ENCODE data around the gene NR6A1. TPM values are rescaled to one million over a fixed set of nuclear protein-coding genes. Genes with fewer than 3 reads are reported as not detected.

NR6A1 gene
- total and polyA plus RNA-seq, 2 of the 13 experiments (the other 11 are each of a cell fraction or from before 2014, with no cell fraction given): 28.1 to 31.5 TPM

DNA sequence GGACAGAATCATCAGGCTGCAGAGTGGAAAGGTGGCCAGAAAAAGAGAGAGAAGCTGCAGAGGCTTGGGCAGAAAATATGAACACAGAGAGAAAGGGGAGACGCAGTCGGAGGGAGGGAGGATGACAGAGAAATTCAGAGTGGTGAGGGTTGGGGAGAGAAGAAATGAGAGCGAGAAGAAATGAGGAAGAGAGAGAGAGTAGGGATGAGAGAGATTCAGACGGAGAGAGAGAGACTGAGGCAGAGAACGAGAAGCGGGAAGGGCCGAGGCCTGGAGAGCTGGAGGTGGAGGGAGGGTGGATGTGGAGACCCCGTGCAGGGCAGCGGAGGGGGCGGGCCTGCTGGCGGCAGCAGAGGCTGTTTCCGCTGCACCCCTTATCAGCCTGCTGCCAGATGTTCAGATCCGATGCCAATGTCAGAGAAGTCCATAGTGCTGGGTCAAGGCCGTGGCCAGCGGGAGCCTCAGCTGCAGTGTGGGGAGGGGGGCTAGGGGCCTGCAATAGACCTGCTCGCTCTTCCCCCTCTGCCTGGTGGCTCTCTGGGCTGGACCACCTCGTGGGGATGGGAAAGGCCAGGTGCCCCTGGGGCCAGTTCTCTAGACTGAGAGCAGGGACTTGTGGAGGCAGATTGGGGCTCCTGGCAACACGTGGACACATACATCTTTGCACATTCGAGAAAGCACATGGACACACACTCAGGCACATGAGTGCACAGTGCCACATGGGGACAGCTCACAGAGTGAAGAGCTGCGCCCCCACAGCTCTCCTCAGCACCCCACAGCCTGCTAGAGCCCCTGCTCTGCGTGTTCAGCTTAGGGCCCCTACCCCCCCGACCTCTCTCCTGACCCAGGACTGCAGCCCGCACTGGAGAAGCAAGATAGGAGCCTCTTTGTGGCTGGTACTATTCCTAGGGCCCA lies 259.0 kb downstream of the NR6A1 start (continued):
- TF ChIP-seq, protein P1, sequence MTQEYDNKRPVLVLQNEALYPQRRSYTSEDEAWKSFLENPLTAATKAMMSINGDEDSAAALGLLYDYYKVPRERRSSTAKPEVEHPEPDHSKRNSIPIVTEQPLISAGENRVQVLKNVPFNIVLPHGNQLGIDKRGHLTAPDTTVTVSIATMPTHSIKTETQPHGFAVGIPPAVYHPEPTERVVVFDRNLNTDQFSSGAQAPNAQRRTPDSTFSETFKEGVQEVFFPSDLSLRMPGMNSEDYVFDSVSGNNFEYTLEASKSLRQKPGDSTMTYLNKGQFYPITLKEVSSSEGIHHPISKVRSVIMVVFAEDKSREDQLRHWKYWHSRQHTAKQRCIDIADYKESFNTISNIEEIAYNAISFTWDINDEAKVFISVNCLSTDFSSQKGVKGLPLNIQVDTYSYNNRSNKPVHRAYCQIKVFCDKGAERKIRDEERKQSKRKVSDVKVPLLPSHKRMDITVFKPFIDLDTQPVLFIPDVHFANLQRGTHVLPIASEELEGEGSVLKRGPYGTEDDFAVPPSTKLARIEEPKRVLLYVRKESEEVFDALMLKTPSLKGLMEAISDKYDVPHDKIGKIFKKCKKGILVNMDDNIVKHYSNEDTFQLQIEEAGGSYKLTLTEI (CRISPR knock-in tag; conservative IDR thresholded peaks at IDR 0.05): no peak
- TF ChIP-seq, protein P2, sequence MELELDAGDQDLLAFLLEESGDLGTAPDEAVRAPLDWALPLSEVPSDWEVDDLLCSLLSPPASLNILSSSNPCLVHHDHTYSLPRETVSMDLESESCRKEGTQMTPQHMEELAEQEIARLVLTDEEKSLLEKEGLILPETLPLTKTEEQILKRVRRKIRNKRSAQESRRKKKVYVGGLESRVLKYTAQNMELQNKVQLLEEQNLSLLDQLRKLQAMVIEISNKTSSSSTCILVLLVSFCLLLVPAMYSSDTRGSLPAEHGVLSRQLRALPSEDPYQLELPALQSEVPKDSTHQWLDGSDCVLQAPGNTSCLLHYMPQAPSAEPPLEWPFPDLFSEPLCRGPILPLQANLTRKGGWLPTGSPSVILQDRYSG (CRISPR knock-in tag; IDR thresholded peaks at IDR 0.05): 0 out of 2 replicates have a peak, but pooled peaks have one; percentile 60
- TF ChIP-seq SMC3 (IDR thresholded peaks at IDR 0.05; ENCODE audit: low read length) (no peak), ZNF317 (CRISPR knock-in tag; IDR thresholded peaks at IDR 0.05) (no peak), GTF2F1 (IDR thresholded peaks at IDR 0.05; ENCODE audit: low read length) (no peak), ZNF441 (CRISPR knock-in tag; IDR thresholded peaks at IDR 0.05; ENCODE audit: borderline replicate concordance) (no peak), ZNF33B (CRISPR knock-in tag; IDR thresholded peaks at IDR 0.05) (no peak), NFIB (CRISPR knock-in tag; IDR thresholded peaks at IDR 0.05; ENCODE audit: borderline replicate concordance) (no peak), ZSCAN22 (CRISPR knock-in tag; IDR thresholded peaks at IDR 0.05) (no peak), ZNF614 (CRISPR knock-in tag; IDR thresholded peaks at IDR 0.05; ENCODE audit: borderline replicate concordance) (no peak), ZNF552 (CRISPR knock-in tag; IDR thresholded peaks at IDR 0.05; ENCODE audit: borderline replicate concordance) (peak; percentile 44; the same call in 1 of the 2 replicates), ZNF501 (CRISPR knock-in tag; IDR thresholded peaks at IDR 0.05) (0 out of 2 replicates have a peak, but pooled peaks have one; percentile 12), MEIS1 (CRISPR knock-in tag; IDR thresholded peaks at IDR 0.05; ENCODE audit: borderline replicate concordance) (no peak; the same call in 1 of the 2 replicates), SRF (IDR thresholded peaks at IDR 0.05; ENCODE audit: low read depth, low read length) (no peak), ZNF83 (CRISPR knock-in tag; IDR thresholded peaks at IDR 0.05; ENCODE audit: borderline replicate concordance) (no peak)
- TF ChIP-seq, protein P3, sequence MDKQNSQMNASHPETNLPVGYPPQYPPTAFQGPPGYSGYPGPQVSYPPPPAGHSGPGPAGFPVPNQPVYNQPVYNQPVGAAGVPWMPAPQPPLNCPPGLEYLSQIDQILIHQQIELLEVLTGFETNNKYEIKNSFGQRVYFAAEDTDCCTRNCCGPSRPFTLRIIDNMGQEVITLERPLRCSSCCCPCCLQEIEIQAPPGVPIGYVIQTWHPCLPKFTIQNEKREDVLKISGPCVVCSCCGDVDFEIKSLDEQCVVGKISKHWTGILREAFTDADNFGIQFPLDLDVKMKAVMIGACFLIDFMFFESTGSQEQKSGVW (CRISPR knock-in tag; IDR thresholded peaks at IDR 0.05; ENCODE audit: borderline replicate concordance): no peak
- TF ChIP-seq, protein P4, sequence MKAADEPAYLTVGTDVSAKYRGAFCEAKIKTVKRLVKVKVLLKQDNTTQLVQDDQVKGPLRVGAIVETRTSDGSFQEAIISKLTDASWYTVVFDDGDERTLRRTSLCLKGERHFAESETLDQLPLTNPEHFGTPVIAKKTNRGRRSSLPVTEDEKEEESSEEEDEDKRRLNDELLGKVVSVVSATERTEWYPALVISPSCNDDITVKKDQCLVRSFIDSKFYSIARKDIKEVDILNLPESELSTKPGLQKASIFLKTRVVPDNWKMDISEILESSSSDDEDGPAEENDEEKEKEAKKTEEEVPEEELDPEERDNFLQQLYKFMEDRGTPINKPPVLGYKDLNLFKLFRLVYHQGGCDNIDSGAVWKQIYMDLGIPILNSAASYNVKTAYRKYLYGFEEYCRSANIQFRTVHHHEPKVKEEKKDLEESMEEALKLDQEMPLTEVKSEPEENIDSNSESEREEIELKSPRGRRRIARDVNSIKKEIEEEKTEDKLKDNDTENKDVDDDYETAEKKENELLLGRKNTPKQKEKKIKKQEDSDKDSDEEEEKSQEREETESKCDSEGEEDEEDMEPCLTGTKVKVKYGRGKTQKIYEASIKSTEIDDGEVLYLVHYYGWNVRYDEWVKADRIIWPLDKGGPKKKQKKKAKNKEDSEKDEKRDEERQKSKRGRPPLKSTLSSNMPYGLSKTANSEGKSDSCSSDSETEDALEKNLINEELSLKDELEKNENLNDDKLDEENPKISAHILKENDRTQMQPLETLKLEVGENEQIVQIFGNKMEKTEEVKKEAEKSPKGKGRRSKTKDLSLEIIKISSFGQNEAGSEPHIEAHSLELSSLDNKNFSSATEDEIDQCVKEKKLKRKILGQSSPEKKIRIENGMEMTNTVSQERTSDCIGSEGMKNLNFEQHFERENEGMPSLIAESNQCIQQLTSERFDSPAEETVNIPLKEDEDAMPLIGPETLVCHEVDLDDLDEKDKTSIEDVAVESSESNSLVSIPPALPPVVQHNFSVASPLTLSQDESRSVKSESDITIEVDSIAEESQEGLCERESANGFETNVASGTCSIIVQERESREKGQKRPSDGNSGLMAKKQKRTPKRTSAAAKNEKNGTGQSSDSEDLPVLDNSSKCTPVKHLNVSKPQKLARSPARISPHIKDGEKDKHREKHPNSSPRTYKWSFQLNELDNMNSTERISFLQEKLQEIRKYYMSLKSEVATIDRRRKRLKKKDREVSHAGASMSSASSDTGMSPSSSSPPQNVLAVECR (CRISPR knock-in tag; IDR thresholded peaks at IDR 0.05; ENCODE audit: borderline replicate concordance): peak; percentile 55; the same call in 1 of the 2 replicates
- TF ChIP-seq, protein P5, sequence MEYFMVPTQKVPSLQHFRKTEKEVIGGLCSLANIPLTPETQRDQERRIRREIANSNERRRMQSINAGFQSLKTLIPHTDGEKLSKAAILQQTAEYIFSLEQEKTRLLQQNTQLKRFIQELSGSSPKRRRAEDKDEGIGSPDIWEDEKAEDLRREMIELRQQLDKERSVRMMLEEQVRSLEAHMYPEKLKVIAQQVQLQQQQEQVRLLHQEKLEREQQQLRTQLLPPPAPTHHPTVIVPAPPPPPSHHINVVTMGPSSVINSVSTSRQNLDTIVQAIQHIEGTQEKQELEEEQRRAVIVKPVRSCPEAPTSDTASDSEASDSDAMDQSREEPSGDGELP (IDR thresholded peaks at IDR 0.05; ENCODE audit: borderline replicate concordance, low read depth): peak; percentile 94
- TF ChIP-seq, protein P6, sequence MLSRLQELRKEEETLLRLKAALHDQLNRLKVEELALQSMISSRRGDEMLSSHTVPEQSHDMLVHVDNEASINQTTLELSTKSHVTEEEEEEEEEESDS (CRISPR knock-in tag; IDR thresholded peaks at IDR 0.05; ENCODE audit: borderline replicate concordance): no peak
